HEK293 (cell line): ENCODE measurements around the gene KRT81.

ENCODE experiments used
- CTCF ChIP-seq: fragments of 450-650 bp; formaldehyde crosslinking; IDR thresholded peaks from 2 replicates; pipeline ENCODE4 v1.5.1; 2016; ENCODE audit warnings: missing biosample characterization, missing genetic modification characterization
- HOXA7 ChIP-seq: sonication (generic); formaldehyde crosslinking; IDR thresholded peaks from 2 replicates; pipeline ENCODE4 v1.8.1; 2022; ENCODE audit warnings: missing genetic modification reagents, borderline replicate concordance
- YY2 ChIP-seq: fragments of 450-650 bp; formaldehyde crosslinking; IDR thresholded peaks from 2 replicates; pipeline ENCODE4 v1.5.1; 2016; ENCODE audit warnings: missing biosample characterization, missing genetic modification characterization
- ZNF274 ChIP-seq, 2 experiments: fragments of 200-500 bp in 1 of 2; fragments of 450-650 bp in 1 of 2; sonication (Bioruptor generic) in 1 of 2; formaldehyde crosslinking in 1 of 2; IDR thresholded peaks; 2 replicates each; pipeline versions ENCODE4 v1.5.1 to v1.6.1; 2014 to 2016; ENCODE audit warnings: borderline replicate concordance in 1 of 2, inconsistent platforms in 1 of 2, low read length in 1 of 2, missing biosample characterization in 1 of 2, missing genetic modification characterization in 1 of 2
- ZNF311 ChIP-seq: fragments of 450-650 bp; formaldehyde crosslinking; IDR thresholded peaks from 2 replicates; pipeline ENCODE4 v1.5.1; 2017; ENCODE audit warnings: missing biosample characterization, missing genetic modification characterization, borderline replicate concordance
- ZNF510 ChIP-seq: fragments of 450-650 bp; formaldehyde crosslinking; IDR thresholded peaks from 2 replicates; pipeline ENCODE4 v1.5.1; 2018; ENCODE audit warnings: mild to moderate bottlenecking, missing genetic modification characterization, missing biosample characterization; ENCODE audit not compliant: insufficient replicate concordance

GRCh38 chr12:52253391-52254179 lies 37.7 kb downstream of the KRT81 start:
- TF ChIP-seq ZNF510 (tag by site-specific recombination) = no peak
- no peak for TF ChIP-seq ZNF274 (IDR thresholded peaks at IDR 0.05; ENCODE audit: low read length)
- no peak for TF ChIP-seq ZNF274 (tag by site-specific recombination; IDR thresholded peaks at IDR 0.05; ENCODE audit: borderline replicate concordance)
- TF ChIP-seq YY2 (tag by site-specific recombination) = no peak
- TF ChIP-seq ZNF311 (tag by site-specific recombination) = no peak
- TF ChIP-seq HOXA7 = no peak
- TF ChIP-seq CTCF = no peak
